ENCODE measurements around the gene OBI1.

OBI1 gene

DNA sequence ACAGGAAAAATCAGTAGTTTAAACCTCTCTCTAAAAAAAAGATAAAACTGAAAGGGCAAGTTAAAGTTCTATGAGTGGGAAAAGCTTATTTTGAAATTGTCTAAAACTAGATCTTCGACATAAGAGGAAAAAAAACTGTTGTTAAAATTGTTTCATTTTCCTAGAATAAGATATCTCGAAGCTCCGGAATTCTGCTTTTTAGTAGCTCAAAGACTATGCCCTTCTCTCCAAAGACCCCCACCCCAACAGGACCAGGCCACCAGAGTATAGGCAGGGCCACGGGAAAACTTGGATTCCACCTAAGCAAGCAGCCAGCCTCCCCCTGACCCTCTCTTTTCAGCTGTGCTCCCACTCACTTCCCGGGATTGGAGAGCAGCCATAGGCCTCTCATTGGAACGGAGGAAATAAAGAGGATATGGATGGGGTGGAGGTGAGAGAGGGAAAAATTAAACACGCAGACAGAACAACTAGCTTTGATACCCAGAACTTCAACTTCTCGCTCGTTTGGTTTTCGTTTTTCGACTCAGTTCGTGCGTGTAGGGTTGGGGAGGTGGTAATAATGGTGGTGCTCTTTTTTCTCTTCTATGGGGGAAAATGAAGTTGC, 58.6 kb downstream of the OBI1 start:
- Mint-ChIP-seq H3K4me1 (peaks cover 22% of the 10 kb centered on the region), H3K36me3 (peaks cover 4% of the 10 kb centered on the region), H3K4me3 (peak overlapping the region; percentile 49), H3K27me3 (peaks cover 69% of the 10 kb centered on the region), H3K9me3 (peaks cover 10% of the 10 kb centered on the region), H3K27ac (peak overlapping the region; percentile 27)

DNA sequence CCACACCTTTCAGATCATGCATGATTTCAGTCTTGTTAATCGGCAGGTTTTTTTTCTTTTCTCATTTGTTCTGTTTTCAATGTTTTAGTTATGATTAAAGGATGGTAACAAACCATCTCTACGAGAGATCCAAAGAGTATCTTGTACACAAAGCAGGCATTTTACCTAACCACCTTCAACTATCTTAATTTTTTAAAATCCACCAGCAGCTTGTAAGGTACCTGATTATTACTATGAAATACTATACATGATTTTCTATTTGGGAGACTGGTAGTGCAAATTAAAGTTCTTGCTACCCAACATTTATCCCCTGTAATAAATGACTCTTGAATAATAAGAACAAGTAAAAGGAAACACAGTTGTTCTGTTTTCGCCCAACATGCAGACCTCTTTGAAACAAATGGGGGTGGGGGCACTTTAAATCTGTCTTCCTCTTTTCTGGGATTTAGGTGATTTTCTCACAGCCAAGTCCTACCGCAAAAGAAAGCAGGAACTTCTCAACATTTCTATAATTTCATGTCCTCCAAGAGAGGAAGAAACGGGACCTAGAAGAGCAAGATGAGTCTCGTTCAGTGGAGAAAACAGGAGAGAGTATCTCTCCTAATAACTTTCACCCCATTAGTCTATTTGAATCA, 59.2 kb downstream of the OBI1 start:
- H3K9me3 Mint-ChIP-seq, result peaks cover 12% of the 10 kb centered on the region
- peaks cover 5% of the 10 kb centered on the region for H3K36me3 Mint-ChIP-seq
- peak overlapping the region; percentile 30 for H3K4me3 Mint-ChIP-seq
- H3K27ac Mint-ChIP-seq, result peak overlapping the region; percentile 35
- peaks cover 69% of the 10 kb centered on the region for H3K27me3 Mint-ChIP-seq
- H3K4me1 Mint-ChIP-seq, result peaks cover 22% of the 10 kb centered on the region

- Mint-ChIP-seq H3K4me1 (peaks cover 19% of the 10 kb centered on the region), H3K27me3 (peaks cover 69% of the 10 kb centered on the region), H3K9me3 (peaks cover 18% of the 10 kb centered on the region), H3K36me3 (peaks cover 10% of the 10 kb centered on the region), H3K27ac (peak overlapping the region; percentile 3), H3K4me3 (no peak overlapping the region)
Measured at GRCh38 chr13:78598966-78599644, 59.9 kb downstream of the OBI1 start.

GRCh38 chr13:78598116-78598781, 60.7 kb downstream of the OBI1 start:
- no peak overlapping the region for H3K4me3 Mint-ChIP-seq
- H3K27ac Mint-ChIP-seq, result no peak overlapping the region
- H3K36me3 Mint-ChIP-seq, result peaks cover 12% of the 10 kb centered on the region
- H3K27me3 Mint-ChIP-seq, result peaks cover 66% of the 10 kb centered on the region
- H3K9me3 Mint-ChIP-seq, result peaks cover 22% of the 10 kb centered on the region
- peaks cover 15% of the 10 kb centered on the region for H3K4me1 Mint-ChIP-seq

GRCh38 chr13:78597602-78597932, 61.4 kb downstream of the OBI1 start:
- Mint-ChIP-seq H3K27me3 (peaks cover 70% of the 10 kb centered on the region), H3K9me3 (peaks cover 26% of the 10 kb centered on the region), H3K36me3 (peaks cover 12% of the 10 kb centered on the region), H3K27ac (peak overlapping the region; percentile 62), H3K4me1 (peaks cover 12% of the 10 kb centered on the region), H3K4me3 (no peak overlapping the region)

- Mint-ChIP-seq H3K4me1 (peaks cover 7% of the 10 kb centered on the region), H3K9me3 (peaks cover 30% of the 10 kb centered on the region), H3K27me3 (peaks cover 71% of the 10 kb centered on the region), H3K4me3 (no peak overlapping the region), H3K27ac (peak overlapping the region; percentile 62), H3K36me3 (peaks cover 12% of the 10 kb centered on the region)
Measured at GRCh38 chr13:78596736-78597601, 62.0 kb downstream of the OBI1 start.

DNA sequence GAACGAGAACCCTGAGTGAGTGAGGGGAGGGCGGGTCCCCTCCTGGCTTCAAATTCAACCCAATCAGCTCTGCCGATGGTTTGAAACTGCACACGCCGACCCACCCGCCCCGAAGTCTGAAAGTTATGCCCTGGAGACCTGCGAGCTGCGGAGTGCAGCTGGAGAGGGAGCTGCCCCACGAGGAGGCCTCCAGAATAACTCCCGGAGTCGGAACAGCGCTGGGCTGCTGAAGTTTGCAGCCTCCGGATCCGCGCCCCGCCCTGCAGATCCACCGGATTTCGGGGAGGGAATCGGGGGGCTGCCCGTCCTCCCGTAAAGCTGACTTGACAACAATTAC, 62.6 kb downstream of the OBI1 start:
- Mint-ChIP-seq H3K27ac (no peak overlapping the region), H3K9me3 (peaks cover 33% of the 10 kb centered on the region), H3K27me3 (peaks cover 74% of the 10 kb centered on the region), H3K36me3 (peaks cover 12% of the 10 kb centered on the region), H3K4me1 (peaks cover 6% of the 10 kb centered on the region), H3K4me3 (no peak overlapping the region)

DNA sequence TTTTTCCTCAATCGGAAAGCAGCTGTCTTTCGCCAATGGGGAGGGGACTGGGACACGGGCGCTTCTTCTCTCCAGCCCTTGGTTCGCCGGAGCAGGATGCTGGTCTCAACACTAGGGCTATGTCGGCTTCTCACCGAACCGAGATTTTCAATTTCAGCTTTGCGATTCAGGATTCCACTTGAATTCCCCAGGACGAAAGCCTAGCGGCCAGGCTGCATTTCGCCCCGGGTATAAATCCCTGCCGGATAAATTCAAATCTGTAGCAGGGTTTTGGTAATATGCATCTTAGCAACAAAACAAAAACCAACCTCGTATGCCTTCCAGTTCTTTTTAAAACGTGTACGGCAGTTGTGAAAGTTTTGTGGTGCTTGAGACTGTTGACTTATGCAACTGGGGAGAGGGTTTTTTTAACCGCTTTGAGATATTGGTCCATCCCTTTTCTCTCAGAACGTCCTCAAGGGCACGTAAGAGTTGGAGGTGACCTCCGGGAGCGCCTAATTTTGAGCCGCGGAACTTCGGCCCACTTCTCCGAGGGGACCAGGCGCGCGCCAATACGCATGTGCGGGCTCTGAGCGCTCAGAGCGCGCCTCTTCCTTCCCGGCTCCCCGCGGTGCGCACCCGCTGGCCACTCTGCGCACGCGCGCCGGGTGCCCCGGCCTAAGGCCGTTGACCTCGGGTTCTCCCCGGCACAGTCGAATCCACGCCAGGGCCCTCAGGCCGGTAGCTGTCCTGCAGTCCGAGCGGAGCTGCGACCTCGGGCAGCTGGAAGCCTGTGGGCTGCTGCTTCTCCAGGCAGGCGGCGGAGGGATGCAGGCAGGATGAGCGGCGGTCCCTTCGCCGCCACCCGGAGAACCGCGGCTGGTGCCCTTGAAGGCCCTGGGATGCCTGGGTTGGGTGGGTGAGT, 63.2 kb downstream of the OBI1 start:
- Mint-ChIP-seq H3K9me3 (peaks cover 33% of the 10 kb centered on the region), H3K4me3 (peak overlapping the region; percentile 23), H3K27ac (no peak overlapping the region), H3K4me1 (peaks cover 2% of the 10 kb centered on the region), H3K36me3 (peaks cover 11% of the 10 kb centered on the region), H3K27me3 (peaks cover 72% of the 10 kb centered on the region)

- peaks cover 38% of the 10 kb centered on the region for H3K9me3 Mint-ChIP-seq
- H3K36me3 Mint-ChIP-seq, result peaks cover 8% of the 10 kb centered on the region
- no peaks in the 10 kb centered on the region for H3K4me1 Mint-ChIP-seq
- H3K4me3 Mint-ChIP-seq, result no peak overlapping the region
- no peak overlapping the region for H3K27ac Mint-ChIP-seq
- peaks cover 70% of the 10 kb centered on the region for H3K27me3 Mint-ChIP-seq
Measured at GRCh38 chr13:78594456-78594975, 64.4 kb downstream of the OBI1 start.

- Mint-ChIP-seq H3K4me3 (no peak overlapping the region), H3K27ac (peak overlapping the region; percentile 46), H3K4me1 (no peaks in the 10 kb centered on the region), H3K36me3 (peaks cover 10% of the 10 kb centered on the region), H3K27me3 (peaks cover 70% of the 10 kb centered on the region), H3K9me3 (peaks cover 37% of the 10 kb centered on the region)
Measured at GRCh38 chr13:78593652-78594455, 65.1 kb downstream of the OBI1 start.

GRCh38 chr13:78593129-78593528, 65.8 kb downstream of the OBI1 start:
- Mint-ChIP-seq H3K27ac (no peak overlapping the region), H3K4me3 (no peak overlapping the region)

GRCh38 chr13:78592584-78592983, 66.4 kb downstream of the OBI1 start:
- H3K9me3 Mint-ChIP-seq, result peaks cover 47% of the 10 kb centered on the region
- H3K4me3 Mint-ChIP-seq, result no peak overlapping the region
- H3K27me3 Mint-ChIP-seq, result peaks cover 73% of the 10 kb centered on the region
- H3K27ac Mint-ChIP-seq, result no peak overlapping the region
- H3K36me3 Mint-ChIP-seq, result peaks cover 11% of the 10 kb centered on the region
- peaks cover 2% of the 10 kb centered on the region for H3K4me1 Mint-ChIP-seq

More at GRCh38 chr13:78593129-78593528, 65.8 kb downstream of the OBI1 start:
- Mint-ChIP-seq H3K36me3 (peaks cover 10% of the 10 kb centered on the region), H3K9me3 (peaks cover 41% of the 10 kb centered on the region), H3K4me1 (no peaks in the 10 kb centered on the region), H3K27me3 (peaks cover 71% of the 10 kb centered on the region)

DNA sequence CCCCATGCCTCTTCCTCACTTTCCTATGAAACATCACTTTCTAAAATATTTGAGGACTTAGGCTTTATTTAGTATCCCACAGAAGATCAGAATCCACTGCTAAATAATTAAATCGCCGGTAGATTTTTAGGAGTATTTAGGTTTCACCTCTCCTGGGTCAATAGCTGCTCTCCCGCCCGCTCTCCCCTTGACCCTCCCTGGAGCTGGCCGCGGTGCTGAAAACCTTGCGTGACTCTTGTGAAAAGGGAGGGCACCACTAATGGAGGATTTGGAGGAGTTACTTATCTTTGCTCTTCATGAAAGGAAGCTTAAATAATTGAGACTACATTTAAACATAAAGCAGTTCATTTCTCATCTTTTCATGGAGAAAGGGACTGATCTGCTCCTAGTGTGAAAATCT, 69.7 kb downstream of the OBI1 start:
- Mint-ChIP-seq H3K27ac (peak overlapping the region; percentile 79), H3K4me1 (peaks cover 12% of the 10 kb centered on the region), H3K36me3 (peaks cover 8% of the 10 kb centered on the region), H3K4me3 (no peak overlapping the region), H3K9me3 (peaks cover 50% of the 10 kb centered on the region), H3K27me3 (peaks cover 74% of the 10 kb centered on the region)

Measured in activated naive CD4-positive, alpha-beta T cell treated with anti-CD3 and anti-CD28 coated beads, Interleukin-2, amount 50 U/mL, for 24 hours (primary cell).